SW 1271 (cell line): Measurements from ENCODE around the gene RIT1.

Experiments used
- DNase-seq, 2 experiments: peaks; one replicate each; lab custom pipeline; 2025; lab: John Stamatoyannopoulos, UW

RIT1 gene

GRCh38 chr1:155911156-155912055, at the start of gene RIT1:
TSS of gene RIT1 (minus strand) at chr1:155911349. CDS start at chr1:155910761, 588 bp downstream.
- peak; percentile 8 to 65 for DNase-seq

- DNase-seq: no peak
Observed at GRCh38 chr1:155960081-155960745, 49.1 kb upstream of the RIT1 start.

GRCh38 chr1:155957411-155957915, 46.3 kb upstream of the RIT1 start:
- no peak for DNase-seq

GRCh38 chr1:155954645-155955044, 43.5 kb upstream of the RIT1 start:
- no peak for DNase-seq

GRCh38 chr1:155952505-155952890, 41.3 kb upstream of the RIT1 start:
- DNase-seq: no peak

GRCh38 chr1:155951753-155952504, 40.8 kb upstream of the RIT1 start:
- DNase-seq: no peak

- no peak for DNase-seq
Observed at GRCh38 chr1:155950829-155951228, 39.7 kb upstream of the RIT1 start.

GRCh38 chr1:155947741-155948140, 36.6 kb upstream of the RIT1 start:
- DNase-seq: no peak

- DNase-seq: no peak
Observed at GRCh38 chr1:155947292-155947691, 36.1 kb upstream of the RIT1 start.

GRCh38 chr1:155946633-155947219, 35.6 kb upstream of the RIT1 start:
- no peak for DNase-seq

- no peak for DNase-seq
Observed at GRCh38 chr1:155944444-155944799, 33.3 kb upstream of the RIT1 start.

- DNase-seq: no peak
Observed at GRCh38 chr1:155942578-155943141, 31.5 kb upstream of the RIT1 start.

GRCh38 chr1:155941845-155942531, 30.8 kb upstream of the RIT1 start:
- DNase-seq: no peak

GRCh38 chr1:155940993-155941844, 30.1 kb upstream of the RIT1 start, which contains the start of gene RXFP4:
TSS of gene RXFP4 (plus strand) at chr1:155941638. CDS start at chr1:155941710, 72 bp downstream.
- DNase-seq: no peak

GRCh38 chr1:155940482-155940992, 29.4 kb upstream of the RIT1 start:
- DNase-seq: peak in 1 of 2 experiments; percentile 45

GRCh38 chr1:155938220-155938627, 27.1 kb upstream of the RIT1 start:
- peak in 1 of 2 experiments; percentile 63 for DNase-seq

GRCh38 chr1:155934936-155935590, 23.9 kb upstream of the RIT1 start:
- DNase-seq: no peak

- peak; percentile 95 to 96 for DNase-seq
Observed at GRCh38 chr1:155934097-155934935, 23.2 kb upstream of the RIT1 start, which contains the start of gene KHDC4. TSS of gene KHDC4 (minus strand) at chr1:155934413. CDS start at chr1:155934373, 40 bp downstream.
